ENCODE data around the gene CACNA1G.

DNA sequence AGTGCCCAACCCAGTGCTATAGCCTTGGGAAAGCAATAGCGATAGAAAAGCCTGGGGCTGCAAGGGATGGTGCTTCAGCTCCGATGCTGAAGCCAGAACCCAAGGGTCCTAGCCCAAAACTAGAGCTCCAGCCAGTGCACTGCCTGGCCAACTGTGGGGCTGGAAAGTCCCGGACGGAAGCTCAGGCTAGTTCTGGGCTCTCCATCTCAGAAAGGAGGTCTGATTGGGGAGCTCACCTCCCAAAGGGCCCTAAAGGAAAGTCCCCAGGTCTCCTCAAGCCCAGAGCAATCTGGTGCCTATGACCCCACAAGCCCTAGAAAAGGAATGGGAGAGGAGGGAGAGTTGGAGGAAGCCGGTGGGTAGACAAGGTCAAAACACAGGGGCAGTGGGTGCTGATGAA lies 72.1 kb downstream of the CACNA1G start:
- TF ChIP-seq, protein P1, sequence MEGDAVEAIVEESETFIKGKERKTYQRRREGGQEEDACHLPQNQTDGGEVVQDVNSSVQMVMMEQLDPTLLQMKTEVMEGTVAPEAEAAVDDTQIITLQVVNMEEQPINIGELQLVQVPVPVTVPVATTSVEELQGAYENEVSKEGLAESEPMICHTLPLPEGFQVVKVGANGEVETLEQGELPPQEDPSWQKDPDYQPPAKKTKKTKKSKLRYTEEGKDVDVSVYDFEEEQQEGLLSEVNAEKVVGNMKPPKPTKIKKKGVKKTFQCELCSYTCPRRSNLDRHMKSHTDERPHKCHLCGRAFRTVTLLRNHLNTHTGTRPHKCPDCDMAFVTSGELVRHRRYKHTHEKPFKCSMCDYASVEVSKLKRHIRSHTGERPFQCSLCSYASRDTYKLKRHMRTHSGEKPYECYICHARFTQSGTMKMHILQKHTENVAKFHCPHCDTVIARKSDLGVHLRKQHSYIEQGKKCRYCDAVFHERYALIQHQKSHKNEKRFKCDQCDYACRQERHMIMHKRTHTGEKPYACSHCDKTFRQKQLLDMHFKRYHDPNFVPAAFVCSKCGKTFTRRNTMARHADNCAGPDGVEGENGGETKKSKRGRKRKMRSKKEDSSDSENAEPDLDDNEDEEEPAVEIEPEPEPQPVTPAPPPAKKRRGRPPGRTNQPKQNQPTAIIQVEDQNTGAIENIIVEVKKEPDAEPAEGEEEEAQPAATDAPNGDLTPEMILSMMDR (IDR thresholded peaks at IDR 0.05; ENCODE audit: poor library complexity, severe bottlenecking): no peak
- TF ChIP-seq, protein P2, sequence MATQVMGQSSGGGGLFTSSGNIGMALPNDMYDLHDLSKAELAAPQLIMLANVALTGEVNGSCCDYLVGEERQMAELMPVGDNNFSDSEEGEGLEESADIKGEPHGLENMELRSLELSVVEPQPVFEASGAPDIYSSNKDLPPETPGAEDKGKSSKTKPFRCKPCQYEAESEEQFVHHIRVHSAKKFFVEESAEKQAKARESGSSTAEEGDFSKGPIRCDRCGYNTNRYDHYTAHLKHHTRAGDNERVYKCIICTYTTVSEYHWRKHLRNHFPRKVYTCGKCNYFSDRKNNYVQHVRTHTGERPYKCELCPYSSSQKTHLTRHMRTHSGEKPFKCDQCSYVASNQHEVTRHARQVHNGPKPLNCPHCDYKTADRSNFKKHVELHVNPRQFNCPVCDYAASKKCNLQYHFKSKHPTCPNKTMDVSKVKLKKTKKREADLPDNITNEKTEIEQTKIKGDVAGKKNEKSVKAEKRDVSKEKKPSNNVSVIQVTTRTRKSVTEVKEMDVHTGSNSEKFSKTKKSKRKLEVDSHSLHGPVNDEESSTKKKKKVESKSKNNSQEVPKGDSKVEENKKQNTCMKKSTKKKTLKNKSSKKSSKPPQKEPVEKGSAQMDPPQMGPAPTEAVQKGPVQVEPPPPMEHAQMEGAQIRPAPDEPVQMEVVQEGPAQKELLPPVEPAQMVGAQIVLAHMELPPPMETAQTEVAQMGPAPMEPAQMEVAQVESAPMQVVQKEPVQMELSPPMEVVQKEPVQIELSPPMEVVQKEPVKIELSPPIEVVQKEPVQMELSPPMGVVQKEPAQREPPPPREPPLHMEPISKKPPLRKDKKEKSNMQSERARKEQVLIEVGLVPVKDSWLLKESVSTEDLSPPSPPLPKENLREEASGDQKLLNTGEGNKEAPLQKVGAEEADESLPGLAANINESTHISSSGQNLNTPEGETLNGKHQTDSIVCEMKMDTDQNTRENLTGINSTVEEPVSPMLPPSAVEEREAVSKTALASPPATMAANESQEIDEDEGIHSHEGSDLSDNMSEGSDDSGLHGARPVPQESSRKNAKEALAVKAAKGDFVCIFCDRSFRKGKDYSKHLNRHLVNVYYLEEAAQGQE (IDR thresholded peaks at IDR 0.05; ENCODE audit: borderline replicate concordance): no peak

All from neural cell (in vitro differentiated cells).